HT-29 (cell line): ENCODE data around the gene LOXHD1. TPM values are rescaled to one million over a fixed set of nuclear protein-coding genes. Genes with fewer than 3 reads are reported as not detected.

ENCODE experiments used
- DNase-seq: peaks from one replicate; pipeline ENCODE4 v3.0.0-alpha.2; 2015; ENCODE audit warnings: low spot score
- total RNA-seq: library from RNA; depleted of rRNA; stranded (reverse); fragments of >200 nt; shearing (Covaris generic); gene quantifications from 2 replicates; pipeline ENCODE4 v1.2.3, GENCODE V29; 2014

Gene LOXHD1
- total RNA-seq, 1 experiment from 2014 or later: not detected

GRCh38 chr18:46577546-46577945 lies 79.5 kb downstream of the LOXHD1 start:
- no peak for DNase-seq

GRCh38 chr18:46575851-46576250 lies 81.2 kb downstream of the LOXHD1 start:
- DNase-seq: no peak

GRCh38 chr18:46574743-46575115 lies 82.3 kb downstream of the LOXHD1 start:
- DNase-seq: no peak

GRCh38 chr18:46574000-46574742 lies 82.8 kb downstream of the LOXHD1 start:
- no peak for DNase-seq

GRCh38 chr18:46573156-46573555 lies 83.9 kb downstream of the LOXHD1 start:
- DNase-seq: no peak

GRCh38 chr18:46571756-46572155 lies 85.3 kb downstream of the LOXHD1 start:
- no peak for DNase-seq

GRCh38 chr18:46570666-46571065 lies 86.4 kb downstream of the LOXHD1 start:
- no peak for DNase-seq

GRCh38 chr18:46570134-46570533 lies 86.9 kb downstream of the LOXHD1 start:
- no peak for DNase-seq

- no peak for DNase-seq
Observed at GRCh38 chr18:46569211-46569610, 87.8 kb downstream of the LOXHD1 start.

GRCh38 chr18:46567196-46567595 lies 89.8 kb downstream of the LOXHD1 start:
- no peak for DNase-seq

GRCh38 chr18:46566111-46566510 lies 90.9 kb downstream of the LOXHD1 start:
- DNase-seq: no peak

- DNase-seq: no peak
Observed at GRCh38 chr18:46565256-46565655, 91.8 kb downstream of the LOXHD1 start.

GRCh38 chr18:46563317-46563716 lies 93.7 kb downstream of the LOXHD1 start:
- DNase-seq: no peak

- no peak for DNase-seq
Observed at GRCh38 chr18:46562674-46563192, 94.3 kb downstream of the LOXHD1 start.

GRCh38 chr18:46560671-46561045 lies 96.4 kb downstream of the LOXHD1 start:
- no peak for DNase-seq

- no peak for DNase-seq
Observed at GRCh38 chr18:46559946-46560670, 96.9 kb downstream of the LOXHD1 start.

- DNase-seq: no peak
Observed at GRCh38 chr18:46559296-46559695, 97.7 kb downstream of the LOXHD1 start.

GRCh38 chr18:46556590-46557206 lies 100.3 kb downstream of the LOXHD1 start:
- DNase-seq: no peak

GRCh38 chr18:46555724-46556123 lies 101.3 kb downstream of the LOXHD1 start:
- peak; percentile 54 for DNase-seq

GRCh38 chr18:46555213-46555612 lies 101.8 kb downstream of the LOXHD1 start:
- DNase-seq: no peak

GRCh38 chr18:46554406-46555080 lies 102.5 kb downstream of the LOXHD1 start:
- DNase-seq: no peak

GRCh38 chr18:46550609-46551008 lies 106.4 kb downstream of the LOXHD1 start:
- DNase-seq: no peak
